ENCODE measurements around the gene SLC1A2. TPM values are rescaled to one million over a fixed set of nuclear protein-coding genes. Genes with fewer than 3 reads are reported as not detected.

The SLC1A2 gene
- total RNA-seq, 1 experiment from 2014 or later: 0.50 TPM

DNA sequence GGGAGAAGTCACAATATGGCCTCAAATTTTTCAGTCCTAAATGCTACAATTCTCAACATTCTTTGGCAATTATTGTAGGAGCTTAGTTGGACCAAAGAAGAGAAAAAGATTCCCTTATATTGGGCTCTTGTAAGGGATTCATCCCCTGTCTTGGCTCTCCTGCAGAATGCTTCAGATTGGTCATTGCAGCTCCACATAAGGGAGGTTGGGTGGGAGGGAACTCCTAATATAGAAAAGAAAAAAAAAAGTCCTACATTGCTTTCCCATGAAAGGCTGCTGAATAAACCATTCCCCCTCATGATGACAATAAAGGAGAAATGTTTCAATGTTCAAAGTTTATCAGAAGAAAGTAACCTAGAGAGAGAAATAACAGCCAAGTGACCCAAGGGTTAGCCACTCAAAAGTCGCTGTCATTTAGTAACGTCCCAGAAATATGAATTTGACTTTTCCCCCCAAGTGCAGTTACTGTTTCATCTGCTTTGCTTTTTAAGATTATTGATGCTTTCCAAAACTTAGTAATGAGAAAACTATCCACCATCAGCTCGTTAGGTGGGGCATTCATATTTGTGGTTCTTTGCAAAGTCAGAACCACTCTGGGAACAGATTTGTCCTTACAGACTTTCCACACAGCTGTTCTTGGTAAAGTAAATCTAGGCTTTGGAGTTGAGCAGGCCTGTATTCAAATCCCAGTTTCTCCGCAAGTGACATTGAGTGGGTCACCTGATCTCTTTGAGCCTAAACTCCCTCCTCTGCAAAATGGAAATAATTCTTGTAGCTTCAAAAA is 5.0 kb upstream of the SLC1A2 start:
- Histone ChIP-seq H3K9ac (ENCODE audit: extremely low read depth, insufficient read length, low read length) (no peak overlapping the region), H3K4me2 (ENCODE audit: insufficient read depth, insufficient read length, low read length) (no peak overlapping the region), H3T11ph (ENCODE audit: low read length) (no peak overlapping the region), H3K27ac (ENCODE audit: insufficient read length, low read depth, low read length) (no peak overlapping the region), H3K56ac (ENCODE audit: insufficient read length, low read depth, low read length) (no peak overlapping the region), H4K91ac (ENCODE audit: insufficient read length, low read depth, low read length) (no peak overlapping the region), H3K79me2 (ENCODE audit: insufficient read depth, low read length) (no peaks in the 10 kb centered on the region), H3K27me3 (ENCODE audit: insufficient read depth, low read length) (peaks cover 24% of the 10 kb centered on the region; the same call in 1 of the 2 replicates), H4K8ac (replicated peaks; ENCODE audit: insufficient read length, low read depth, low read length) (no peak overlapping the region), H4K20me1 (ENCODE audit: control insufficient read depth, insufficient read depth, insufficient read length) (no peaks in the 10 kb centered on the region), H2AFZ (ENCODE audit: low read length) (no peak overlapping the region), H3K14ac (ENCODE audit: insufficient read depth, low read length) (no peak overlapping the region), H2BK15ac (ENCODE audit: low read depth, low read length) (no peak overlapping the region), H2BK20ac (ENCODE audit: low read depth, low read length, poor library complexity, severe bottlenecking) (no peak overlapping the region), H3K18ac (ENCODE audit: insufficient read length, low read depth, low read length) (no peak overlapping the region), H3K79me1 (ENCODE audit: insufficient read depth, low read depth, low read length, poor library complexity, severe bottlenecking) (no peaks in the 10 kb centered on the region), H2BK5ac (ENCODE audit: insufficient read length, low read length) (no peak overlapping the region), H2BK120ac (ENCODE audit: low read depth, low read length, poor library complexity, severe bottlenecking) (no peak overlapping the region), H3K4ac (ENCODE audit: low read depth, low read length) (no peak overlapping the region), H3K23me2 (ENCODE audit: insufficient read length, low read depth, low read length, poor library complexity, severe bottlenecking) (peaks cover 6% of the 10 kb centered on the region), H2AK5ac (ENCODE audit: insufficient read length, low read length) (no peak overlapping the region), H2BK12ac (ENCODE audit: insufficient read length, low read depth, low read length) (no peak overlapping the region), H3K9me3 (ENCODE audit: control insufficient read depth, low read depth, low read length) (no peaks in the 10 kb centered on the region), H3K4me1 (ENCODE audit: insufficient read depth, low read length) (no peaks in the 10 kb centered on the region), H3K23ac (ENCODE audit: insufficient read length, low read depth, low read length) (no peak overlapping the region), H4K5ac (ENCODE audit: insufficient read length, low read depth, low read length) (no peak overlapping the region)
- H3K9me3 Mint-ChIP-seq: no peaks in the 10 kb centered on the region; a peak in 2 of 5 replicates
- H3K36me3 Mint-ChIP-seq (ENCODE audit: insufficient read depth in 1 of 3, low read depth in 3 of 3): no peaks in the 10 kb centered on the region
- no peak overlapping the region for H3K27ac Mint-ChIP-seq
- peaks cover 4 to 8% of the 10 kb centered on the region in 2 experiments for H3K4me1 Mint-ChIP-seq
- peaks cover 98% of the 10 kb centered on the region for H3K27me3 Mint-ChIP-seq (ENCODE audit: low read depth)
- TF ChIP-seq, protein P1, sequence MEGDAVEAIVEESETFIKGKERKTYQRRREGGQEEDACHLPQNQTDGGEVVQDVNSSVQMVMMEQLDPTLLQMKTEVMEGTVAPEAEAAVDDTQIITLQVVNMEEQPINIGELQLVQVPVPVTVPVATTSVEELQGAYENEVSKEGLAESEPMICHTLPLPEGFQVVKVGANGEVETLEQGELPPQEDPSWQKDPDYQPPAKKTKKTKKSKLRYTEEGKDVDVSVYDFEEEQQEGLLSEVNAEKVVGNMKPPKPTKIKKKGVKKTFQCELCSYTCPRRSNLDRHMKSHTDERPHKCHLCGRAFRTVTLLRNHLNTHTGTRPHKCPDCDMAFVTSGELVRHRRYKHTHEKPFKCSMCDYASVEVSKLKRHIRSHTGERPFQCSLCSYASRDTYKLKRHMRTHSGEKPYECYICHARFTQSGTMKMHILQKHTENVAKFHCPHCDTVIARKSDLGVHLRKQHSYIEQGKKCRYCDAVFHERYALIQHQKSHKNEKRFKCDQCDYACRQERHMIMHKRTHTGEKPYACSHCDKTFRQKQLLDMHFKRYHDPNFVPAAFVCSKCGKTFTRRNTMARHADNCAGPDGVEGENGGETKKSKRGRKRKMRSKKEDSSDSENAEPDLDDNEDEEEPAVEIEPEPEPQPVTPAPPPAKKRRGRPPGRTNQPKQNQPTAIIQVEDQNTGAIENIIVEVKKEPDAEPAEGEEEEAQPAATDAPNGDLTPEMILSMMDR (conservative IDR thresholded peaks at IDR 0.05): no peak
- no peak overlapping the region for H3K4me3 Mint-ChIP-seq
- WGBS (ENCODE audit: extremely low coverage, insufficient read length, low lambda C conversion rate): no CpG with 5 or more reads among the region's 4 CpGs
- DNase-seq: no peak

All from H9 (cell line).